GM12892 (cell line): ENCODE measurements around the gene RASGRP1.

ENCODE experiments used
- POLR2A ChIP-seq: IDR thresholded peaks from 2 replicates; pipeline ENCODE4 v1.6.1; 2011; ENCODE audit warnings: low read depth, low read length, control low read depth
- POLR2AphosphoS5 ChIP-seq: IDR thresholded peaks from 2 replicates; pipeline ENCODE4 v1.6.1; 2011; ENCODE audit warnings: low read depth, low read length, control low read depth
- TAF1 ChIP-seq: IDR thresholded peaks from 2 replicates; pipeline ENCODE4 v1.6.1; 2011; ENCODE audit warnings: low read depth, mild to moderate bottlenecking, control low read depth, low read length, borderline replicate concordance

GRCh38 chr15:38589502-38589901, 24.9 kb upstream of the RASGRP1 start:
- TF ChIP-seq TAF1 (no peak), POLR2A (no peak), POLR2AphosphoS5 (no peak)
